HG03045 (cell line): Measurements from ENCODE around the gene GNG3.
"Not testable (repeated sequence)": the region's sequence is repeated elsewhere in the genome, so short reads cannot be mapped to it uniquely, and the experiment has no call there.

ENCODE experiments used
- ATAC-seq: cut with Tn5 transposase; IDR thresholded peaks from one replicate; pipeline ENCODE4 v1.9.1; 2021; ENCODE audit warnings: mild to moderate bottlenecking, moderate library complexity; ENCODE audit not compliant: unreplicated experiment

The GNG3 gene

DNA sequence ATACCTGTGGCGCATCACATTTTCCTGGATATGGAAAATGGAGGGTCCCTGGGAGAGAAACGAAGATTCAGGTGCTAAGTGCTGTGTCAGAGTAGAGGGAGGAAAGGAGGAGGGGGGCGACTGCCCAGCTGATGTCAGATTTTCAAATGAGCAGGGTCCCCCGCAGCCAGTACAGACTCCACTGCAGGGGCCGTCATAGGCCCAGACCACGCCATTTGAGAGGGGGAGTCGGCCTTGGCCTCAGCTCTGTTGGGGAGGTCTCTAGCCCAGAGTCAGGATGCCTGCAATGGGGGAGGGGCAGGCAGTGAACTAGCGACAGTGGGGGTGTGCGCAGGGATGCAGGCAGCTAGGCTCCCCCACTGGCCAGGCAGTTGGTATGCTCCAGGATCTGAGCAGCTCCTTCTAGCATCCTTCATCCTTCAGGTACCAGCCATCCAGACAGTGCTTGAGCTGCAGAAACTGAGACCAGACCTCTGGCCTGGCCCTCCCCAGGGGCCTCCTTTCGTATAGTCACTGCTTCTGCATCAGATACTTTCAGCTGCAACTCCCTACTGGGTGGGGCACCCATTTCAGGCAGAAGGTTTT lies at the start of gene GNG3, which contains the start of gene BSCL2:
GNG3 (plus strand) TSS at position 400 of the 585 bp plus-strand sequence. CDS start 620 bp downstream, outside the sequence.
BSCL2 (minus strand) TSS at position 148 of the 585 bp plus-strand sequence. CDS start 229 bp downstream, outside the sequence.
- no peak for ATAC-seq

DNA sequence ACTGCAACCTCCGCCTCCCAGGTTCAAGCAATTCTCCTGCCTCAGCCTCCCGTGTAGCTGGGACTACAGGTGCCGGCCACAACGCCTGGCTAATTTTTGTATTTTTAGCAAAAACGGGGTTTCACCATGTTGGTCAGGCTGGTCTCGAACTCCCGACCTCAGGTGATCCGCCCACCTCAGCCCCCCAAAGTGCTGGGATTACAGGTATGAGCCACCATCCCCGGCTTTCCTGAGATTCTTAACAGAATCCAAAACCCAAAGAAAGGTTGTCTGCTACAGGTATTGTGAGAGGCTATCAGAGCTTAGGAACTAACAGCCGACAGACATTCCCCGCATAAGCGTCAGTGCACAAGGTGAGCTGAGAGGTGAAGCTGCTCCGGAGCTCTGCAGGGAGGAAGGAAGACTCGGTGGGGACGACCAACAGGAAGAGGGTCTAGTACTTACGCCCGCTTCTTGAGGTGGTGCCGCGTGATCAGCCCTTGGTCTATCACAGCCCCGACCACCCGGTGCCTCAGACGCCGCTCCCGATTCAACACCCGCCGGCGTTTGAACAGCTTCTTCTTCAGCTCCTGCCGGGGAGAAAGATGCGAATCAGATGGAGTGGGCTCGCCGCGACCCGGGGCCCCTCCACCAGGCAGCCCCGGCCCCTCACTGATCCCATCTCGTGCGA lies 42.9 kb upstream of the GNG3 start:
- ATAC-seq, result peak; percentile 24

DNA sequence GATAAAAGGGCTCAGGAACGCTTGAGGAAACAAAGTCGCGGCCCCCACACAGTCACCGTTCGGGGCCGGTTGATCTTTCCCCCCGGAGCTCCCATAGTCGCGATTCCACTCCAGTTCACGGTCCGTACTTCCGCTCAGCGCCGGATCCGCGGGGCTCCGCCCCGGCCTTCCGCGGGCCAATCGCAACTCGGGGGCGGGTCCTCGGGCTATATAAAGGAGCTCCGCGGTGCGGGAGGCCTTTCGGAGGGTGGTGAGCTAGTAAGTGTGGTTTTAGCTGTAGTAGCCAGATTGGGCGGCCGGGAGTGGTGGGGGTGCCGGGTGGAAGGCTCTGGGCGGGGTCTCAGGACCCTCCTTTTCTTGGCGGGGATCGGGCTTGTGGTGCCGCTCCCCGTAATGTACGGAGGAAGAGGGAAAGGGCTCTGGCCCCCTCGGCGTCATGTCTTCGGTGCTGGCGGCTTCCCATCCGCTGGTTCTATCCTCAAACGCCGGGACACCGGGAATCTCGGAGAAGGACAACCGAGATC lies 42.3 kb upstream of the GNG3 start, which contains the start of the genes C11orf98 and CSKMT:
C11orf98 (minus strand) TSS at position 136 of the 524 bp plus-strand sequence; CDS start at position 95, 41 bp downstream.
CSKMT (plus strand) TSS at position 238 of the 524 bp plus-strand sequence. CDS start 568 bp downstream, outside the sequence.
- ATAC-seq, result peak; percentile 79

- ATAC-seq, result peak; percentile 23
Measured at GRCh38 chr11:62665599-62666258, 41.7 kb upstream of the GNG3 start.

DNA sequence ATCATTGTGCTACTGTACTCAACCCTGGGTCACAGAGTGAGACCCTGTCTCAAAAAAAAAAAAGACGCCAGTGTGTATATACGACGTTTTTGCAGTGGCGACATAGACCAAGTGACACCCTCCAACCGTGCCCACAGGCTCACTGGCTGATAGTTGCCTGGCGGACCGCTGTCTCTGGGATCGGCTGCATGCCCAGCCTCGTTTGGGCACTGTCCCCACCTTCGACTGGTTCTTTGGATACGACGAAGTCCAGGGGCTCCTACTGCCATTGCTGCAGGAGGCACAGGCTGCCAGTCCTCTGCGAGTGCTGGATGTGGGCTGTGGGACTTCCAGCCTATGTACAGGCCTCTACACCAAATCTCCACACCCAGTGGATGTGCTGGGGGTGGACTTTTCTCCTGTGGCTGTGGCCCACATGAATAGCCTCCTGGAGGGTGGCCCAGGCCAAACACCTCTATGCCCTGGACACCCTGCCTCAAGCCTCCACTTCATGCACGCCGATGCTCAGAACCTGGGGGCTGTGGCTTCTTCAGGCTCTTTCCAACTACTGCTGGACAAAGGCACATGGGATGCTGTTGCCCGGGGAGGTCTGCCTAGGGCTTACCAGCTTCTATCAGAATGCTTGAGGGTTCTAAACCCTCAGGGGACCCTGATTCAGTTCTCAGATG lies 41.1 kb upstream of the GNG3 start:
- ATAC-seq, result no peak

- no peak for ATAC-seq
Measured at GRCh38 chr11:62667460-62667859, 40.0 kb upstream of the GNG3 start.

GRCh38 chr11:62669420-62670161 lies 37.9 kb upstream of the GNG3 start:
- no peak for ATAC-seq

GRCh38 chr11:62671236-62671607 lies 36.3 kb upstream of the GNG3 start:
- ATAC-seq, result peak; percentile 4

DNA sequence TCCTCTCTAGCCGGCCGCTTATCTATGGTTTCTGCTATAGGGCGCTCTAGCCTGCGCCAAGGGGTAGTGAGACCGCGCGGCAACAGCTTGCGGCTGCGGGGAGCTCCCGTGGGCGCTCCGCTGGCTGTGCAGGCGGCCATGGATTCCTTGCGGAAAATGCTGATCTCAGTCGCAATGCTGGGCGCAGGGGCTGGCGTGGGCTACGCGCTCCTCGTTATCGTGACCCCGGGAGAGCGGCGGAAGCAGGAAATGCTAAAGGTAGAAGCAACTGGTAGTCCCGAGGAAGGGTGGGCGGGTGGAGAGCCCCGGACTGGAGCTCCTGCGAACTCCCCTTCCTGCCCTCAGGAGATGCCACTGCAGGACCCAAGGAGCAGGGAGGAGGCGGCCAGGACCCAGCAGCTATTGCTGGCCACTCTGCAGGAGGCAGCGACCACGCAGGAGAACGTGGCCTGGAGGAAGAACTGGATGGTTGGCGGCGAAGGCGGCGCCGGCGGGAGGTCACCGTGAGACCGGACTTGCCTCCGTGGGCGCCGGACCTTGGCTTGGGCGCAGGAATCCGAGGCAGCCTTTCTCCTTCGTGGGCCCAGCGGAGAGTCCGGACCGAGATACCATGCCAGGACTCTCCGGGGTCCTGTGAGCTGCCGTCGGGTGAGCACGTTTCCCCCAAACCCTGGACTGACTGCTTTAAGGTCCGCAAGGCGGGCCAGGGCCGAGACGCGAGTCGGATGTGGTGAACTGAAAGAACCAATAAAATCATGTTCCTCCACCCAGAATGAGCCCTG lies 35.7 kb upstream of the GNG3 start, which contains the start of the genes LBHD1 and UQCC3:
LBHD1 (minus strand) TSS at position 660 of the 782 bp plus-strand sequence. CDS start 2,236 bp downstream, outside the sequence.
UQCC3 (plus strand) TSS at position 66 of the 782 bp plus-strand sequence; CDS start at position 139, 73 bp downstream.
- ATAC-seq, result peak; percentile 47

GRCh38 chr11:62673196-62673525 lies 34.3 kb upstream of the GNG3 start:
- no peak for ATAC-seq

- ATAC-seq, result not testable (repeated sequence)
Measured at GRCh38 chr11:62675415-62675814, 32.1 kb upstream of the GNG3 start.

DNA sequence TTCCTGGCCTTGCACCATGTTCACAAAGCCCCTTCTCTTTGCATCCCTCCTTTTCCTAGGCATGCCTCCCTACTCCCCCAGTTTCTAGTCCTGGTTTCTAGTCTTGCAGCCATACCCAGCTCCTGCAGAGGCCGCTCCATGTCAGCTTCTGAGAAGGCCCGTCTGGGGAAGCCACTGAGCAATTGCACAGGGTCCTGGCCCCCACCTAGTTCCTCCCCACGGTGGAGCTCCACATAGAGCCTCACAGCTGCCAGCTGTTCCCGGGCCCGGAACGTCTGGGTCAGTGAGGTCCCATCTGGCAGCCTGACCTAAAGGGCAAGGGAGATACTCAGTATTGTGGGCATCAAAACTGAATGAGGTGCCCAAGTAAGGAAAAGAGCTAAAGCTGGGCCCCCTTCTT lies 30.8 kb upstream of the GNG3 start:
- no peak for ATAC-seq

GRCh38 chr11:62677156-62677555 lies 30.3 kb upstream of the GNG3 start:
- ATAC-seq, result no peak

DNA sequence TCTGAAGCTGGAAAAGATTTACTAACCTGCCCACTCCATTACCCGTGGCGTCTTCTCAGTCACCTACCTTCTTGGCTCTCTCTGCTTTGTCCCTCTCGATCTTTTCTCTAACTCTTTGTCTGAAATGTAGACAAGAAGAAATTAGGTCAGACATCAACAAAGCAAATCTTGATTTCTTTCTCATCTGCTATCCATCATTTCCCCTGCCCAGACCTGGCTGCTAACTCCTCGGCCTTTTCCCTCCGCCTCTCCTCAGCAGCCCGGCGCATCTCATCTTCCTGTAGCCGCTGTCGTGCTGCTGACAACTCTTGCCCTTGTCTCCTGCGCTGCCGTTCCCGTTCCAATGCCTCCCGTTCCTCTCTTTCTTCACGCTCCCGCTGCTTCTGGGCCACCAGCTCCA lies 29.8 kb upstream of the GNG3 start:
- ATAC-seq, result no peak

- no peak for ATAC-seq
Measured at GRCh38 chr11:62678433-62678769, 29.1 kb upstream of the GNG3 start.

DNA sequence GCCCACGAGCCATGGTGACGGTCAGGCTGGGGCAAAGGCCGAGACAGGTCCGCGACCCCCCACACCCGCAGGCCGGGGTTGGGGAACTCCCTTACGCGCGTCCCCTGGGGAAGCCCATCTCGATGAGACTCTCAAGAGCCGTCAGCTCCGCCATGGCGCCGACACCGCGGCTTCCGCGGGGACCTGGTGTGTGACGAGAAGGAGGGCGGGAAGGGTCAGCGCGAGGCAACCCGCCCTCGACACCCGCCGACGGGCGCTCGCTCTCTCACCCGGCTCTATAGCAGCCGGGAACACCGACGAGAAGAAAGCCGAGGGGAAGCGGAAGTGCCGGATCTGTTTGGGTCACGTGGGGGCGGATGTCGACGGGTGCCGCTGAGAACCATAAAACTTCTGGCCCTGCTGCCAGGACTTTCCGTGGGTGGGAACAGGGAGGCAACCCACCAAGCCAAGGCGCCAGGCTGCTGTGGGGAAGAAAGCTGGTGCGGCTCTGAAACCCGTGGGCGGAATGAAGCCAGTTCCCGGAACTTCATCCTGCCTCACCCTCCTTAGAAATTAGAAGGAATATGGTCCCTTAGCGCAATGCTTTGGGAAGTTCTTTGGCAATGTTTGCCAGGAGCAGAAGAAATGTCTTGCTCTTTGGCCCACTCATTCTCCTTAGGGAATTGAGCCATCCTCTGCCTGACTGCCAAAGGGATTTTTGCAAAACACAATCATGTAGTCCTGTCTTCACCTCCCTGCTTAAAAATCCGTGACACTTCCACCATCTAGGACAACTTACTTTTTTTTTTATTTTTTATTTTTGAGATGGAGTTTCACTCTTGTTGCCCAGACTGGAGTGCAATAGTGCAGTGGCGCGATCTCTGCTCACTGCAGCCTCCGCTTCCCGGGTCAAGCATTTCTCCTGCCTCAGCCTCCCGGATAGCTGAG lies 28.4 kb upstream of the GNG3 start, which contains the start of gene UBXN1:
UBXN1 (minus strand) TSS at position 304 of the 927 bp plus-strand sequence; CDS start at position 154, 150 bp downstream.
- no peak for ATAC-seq

- peak; percentile 47 for ATAC-seq
Measured at GRCh38 chr11:62680825-62681240, 26.6 kb upstream of the GNG3 start.

DNA sequence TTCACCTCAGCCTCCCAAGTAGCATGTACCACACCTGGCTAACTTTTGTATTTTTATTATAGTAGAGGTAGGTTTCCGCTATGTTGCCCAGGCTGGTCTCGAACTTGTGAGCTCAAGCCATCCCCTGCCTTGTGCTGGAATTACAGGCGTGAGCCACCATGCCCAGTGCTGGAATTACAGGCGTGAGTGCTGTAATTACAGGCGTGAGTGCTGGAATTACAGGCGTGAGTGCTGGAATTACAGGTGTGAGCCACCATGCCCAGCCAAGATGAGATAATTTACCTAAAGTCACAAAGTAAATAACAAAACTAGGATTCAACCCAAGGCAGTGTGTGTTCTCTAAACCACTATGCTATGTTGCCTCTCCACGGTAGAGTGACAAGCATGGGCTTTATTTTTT lies 25.0 kb upstream of the GNG3 start:
- no peak for ATAC-seq
